Transverse colon (tissue), 4 donors: ENCODE measurements around the gene TMEFF1.

Source experiments
- EP300 ChIP-seq: sonication (generic); formaldehyde crosslinking; IDR thresholded peaks from one replicate; pipeline ENCODE4 v1.6.1; 2017; ENCODE audit warnings: antibody characterized with exemption, low read depth
- POLR2A ChIP-seq: fragments of 450-650 bp; IDR thresholded peaks from one replicate; pipeline ENCODE4 v1.6.1; 2016; ENCODE audit warnings: antibody characterized with exemption, mild to moderate bottlenecking, moderate library complexity
- POLR2AphosphoS5 ChIP-seq, 3 donors: sonication (generic); formaldehyde crosslinking; IDR thresholded peaks; one replicate each; pipeline ENCODE4 v1.6.1; 2016; ENCODE audit warnings: antibody characterized with exemption in 3 of 3
- TF ChIP-seq, protein P1 (sequence below), 5 experiments: fragments of 200-600 bp in 3 of 5; fragments of 450-650 bp in 2 of 5; sonication (generic) in 3 of 5; IDR thresholded peaks; 1 replicate in 2 of 5; 2 replicates in 3 of 5; pipeline ENCODE4 v1.5.1; 2016 to 2017; ENCODE audit warnings: antibody characterized with exemption in 5 of 5, inconsistent platforms in 3 of 5, mild to moderate bottlenecking in 2 of 5, moderate library complexity in 1 of 5

DNA sequence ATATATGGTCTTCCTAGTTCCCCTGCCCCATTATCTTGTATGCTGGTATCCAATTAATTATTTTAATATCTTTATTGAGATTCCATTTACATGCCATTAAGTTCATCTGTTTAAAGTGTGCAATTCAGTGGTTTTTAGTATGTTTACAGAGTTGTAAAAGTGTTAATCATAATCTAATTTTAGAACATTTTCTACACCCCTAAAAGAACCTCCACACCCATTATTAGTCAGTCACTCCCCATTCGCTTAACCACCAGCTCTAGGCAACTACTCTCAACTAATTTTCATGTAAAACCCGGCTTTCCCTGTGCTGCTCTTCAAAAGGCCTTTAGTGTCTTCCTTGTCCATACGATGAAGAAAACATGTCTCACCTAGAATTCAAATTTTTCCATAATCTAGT is 84.1 kb downstream of the TMEFF1 start:
- TF ChIP-seq, protein P1, sequence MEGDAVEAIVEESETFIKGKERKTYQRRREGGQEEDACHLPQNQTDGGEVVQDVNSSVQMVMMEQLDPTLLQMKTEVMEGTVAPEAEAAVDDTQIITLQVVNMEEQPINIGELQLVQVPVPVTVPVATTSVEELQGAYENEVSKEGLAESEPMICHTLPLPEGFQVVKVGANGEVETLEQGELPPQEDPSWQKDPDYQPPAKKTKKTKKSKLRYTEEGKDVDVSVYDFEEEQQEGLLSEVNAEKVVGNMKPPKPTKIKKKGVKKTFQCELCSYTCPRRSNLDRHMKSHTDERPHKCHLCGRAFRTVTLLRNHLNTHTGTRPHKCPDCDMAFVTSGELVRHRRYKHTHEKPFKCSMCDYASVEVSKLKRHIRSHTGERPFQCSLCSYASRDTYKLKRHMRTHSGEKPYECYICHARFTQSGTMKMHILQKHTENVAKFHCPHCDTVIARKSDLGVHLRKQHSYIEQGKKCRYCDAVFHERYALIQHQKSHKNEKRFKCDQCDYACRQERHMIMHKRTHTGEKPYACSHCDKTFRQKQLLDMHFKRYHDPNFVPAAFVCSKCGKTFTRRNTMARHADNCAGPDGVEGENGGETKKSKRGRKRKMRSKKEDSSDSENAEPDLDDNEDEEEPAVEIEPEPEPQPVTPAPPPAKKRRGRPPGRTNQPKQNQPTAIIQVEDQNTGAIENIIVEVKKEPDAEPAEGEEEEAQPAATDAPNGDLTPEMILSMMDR (IDR thresholded peaks at IDR 0.05), result no peak
- TF ChIP-seq POLR2A, result no peak
- TF ChIP-seq EP300, result no peak
- TF ChIP-seq POLR2AphosphoS5 (IDR thresholded peaks at IDR 0.05), result no peak
